ENCODE results near the gene TRAFD1.

Gene TRAFD1

GRCh38 chr12:112161711-112162110 lies 36.4 kb downstream of the TRAFD1 start:
- no peak for DNase-seq

- DNase-seq, result no peak
These were observed 37.0 kb downstream of the TRAFD1 start for GRCh38 chr12:112162241-112162790.

- no peak for DNase-seq
These were observed 37.7 kb downstream of the TRAFD1 start for GRCh38 chr12:112163056-112163455.

- DNase-seq, result no peak
These were observed 38.2 kb downstream of the TRAFD1 start for GRCh38 chr12:112163471-112163991.

GRCh38 chr12:112164011-112164660 lies 38.8 kb downstream of the TRAFD1 start:
- DNase-seq, result no peak

- DNase-seq, result no peak
These were observed 40.3 kb downstream of the TRAFD1 start for GRCh38 chr12:112165624-112166023.

- DNase-seq, result no peak
These were observed 41.0 kb downstream of the TRAFD1 start for GRCh38 chr12:112166051-112167015.

- DNase-seq, result no peak
These were observed 41.7 kb downstream of the TRAFD1 start for GRCh38 chr12:112167031-112167461.

GRCh38 chr12:112167718-112168525 lies 42.6 kb downstream of the TRAFD1 start:
- DNase-seq, result no peak

GRCh38 chr12:112168561-112168971 lies 43.2 kb downstream of the TRAFD1 start:
- no peak for DNase-seq

- no peak for DNase-seq
These were observed 44.0 kb downstream of the TRAFD1 start for GRCh38 chr12:112169161-112169872.

GRCh38 chr12:112169966-112170365 lies 44.6 kb downstream of the TRAFD1 start:
- no peak for DNase-seq

GRCh38 chr12:112170376-112170775 lies 45.0 kb downstream of the TRAFD1 start:
- DNase-seq, result peak; percentile 14

GRCh38 chr12:112170971-112171596 lies 45.7 kb downstream of the TRAFD1 start:
- no peak for DNase-seq

GRCh38 chr12:112172556-112173324 lies 47.4 kb downstream of the TRAFD1 start:
- DNase-seq, result no peak

GRCh38 chr12:112175361-112176155 lies 50.2 kb downstream of the TRAFD1 start:
- no peak for DNase-seq

GRCh38 chr12:112176321-112177010 lies 51.1 kb downstream of the TRAFD1 start:
- no peak for DNase-seq

- DNase-seq, result no peak
These were observed 53.4 kb downstream of the TRAFD1 start for GRCh38 chr12:112178796-112179195.

- no peak for DNase-seq
These were observed 54.0 kb downstream of the TRAFD1 start for GRCh38 chr12:112179341-112179740.
